Left ventricle myocardium inferior (tissue), 1 donor: Measurements from ENCODE around the gene APELA. TPM values are rescaled to one million over a fixed set of nuclear protein-coding genes. Genes with fewer than 3 reads are reported as not detected.
"Not testable (repeated sequence)": the region's sequence is repeated elsewhere in the genome, so short reads cannot be mapped to it uniquely, and the experiment has no call there.

Experiments used
- DNase-seq: peaks from one replicate; pipeline ENCODE4 v3.0.0-alpha.2; 2020
- H3K27ac ChIP-seq: fragments of 200-600 bp; replicated peaks from 2 replicates; pipeline ENCODE4 v1.8.0; 2021
- H3K27me3 ChIP-seq: fragments of 200-600 bp; 2 replicates; pipeline ENCODE4 v1.8.0; 2021; ENCODE audit warnings: low read depth
- H3K36me3 ChIP-seq: fragments of 200-600 bp; 2 replicates; pipeline ENCODE4 v1.8.0; 2021
- H3K4me1 ChIP-seq: fragments of 200-600 bp; 2 replicates; pipeline ENCODE4 v1.8.0; 2021
- H3K4me3 ChIP-seq: fragments of 200-600 bp; 2 replicates; pipeline ENCODE4 v1.8.0; 2021; ENCODE audit warnings: mild to moderate bottlenecking, moderate library complexity
- H3K9me3 ChIP-seq: fragments of 200-600 bp; replicated peaks from 2 replicates; pipeline ENCODE4 v1.8.0; 2021
- intact Hi-C: fragments of 100-400 bp; cut with micrococcal nuclease; formaldehyde crosslinking; loops from one replicate; pipeline ENCODE4 v1.11.0; 2022
- total RNA-seq: library from RNA; stranded (reverse); fragmentation: NEBNext Ultra II Directional; extraction: Animal tissue kit (Norgen Biotek cat#: 25700); gene quantifications from one replicate; pipeline ENCODE4 v1.2.1, GENCODE V29; 2021
- TF ChIP-seq, protein P1 (sequence below): fragments of 200-600 bp; IDR thresholded peaks from 2 replicates; pipeline ENCODE4 v1.8.0; 2021; ENCODE audit warnings: antibody characterized with exemption, mild to moderate bottlenecking, borderline replicate concordance
- donor health status: DM: no; HTN: yes; CAD: no; lungs with severe emphysema.

Gene APELA
- total RNA-seq, 1 donor from 2014 or later = not detected

DNA sequence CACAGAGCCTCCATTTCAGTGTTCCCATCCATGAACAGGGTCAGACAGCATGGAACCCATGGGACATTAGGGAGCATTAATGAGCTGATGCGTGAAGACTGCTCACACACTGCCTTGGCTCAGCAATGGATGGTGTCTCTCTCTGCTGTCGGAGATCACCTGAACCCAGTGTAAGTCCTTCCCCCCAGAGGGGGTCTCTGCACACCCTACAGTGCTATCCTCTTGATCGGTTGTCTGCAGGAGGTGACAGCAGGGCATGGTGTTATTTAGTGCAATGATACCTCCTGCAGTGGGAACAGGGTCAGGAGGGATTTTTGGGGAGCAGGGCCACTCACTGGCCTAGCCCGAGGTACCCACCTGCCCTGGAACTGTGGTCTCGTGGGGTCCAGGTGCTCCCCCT is 25.6 kb downstream of the APELA start:
- Histone ChIP-seq H3K27me3 (no peaks in the 10 kb centered on the region), H3K27ac (no peak overlapping the region), H3K4me3 (no peak overlapping the region), H3K9me3 (no peaks in the 10 kb centered on the region), H3K36me3 (no peaks in the 10 kb centered on the region), H3K4me1 (no peaks in the 10 kb centered on the region)
- intact Hi-C loops = no loop called here
- no peak for DNase-seq
- TF ChIP-seq, protein P1, sequence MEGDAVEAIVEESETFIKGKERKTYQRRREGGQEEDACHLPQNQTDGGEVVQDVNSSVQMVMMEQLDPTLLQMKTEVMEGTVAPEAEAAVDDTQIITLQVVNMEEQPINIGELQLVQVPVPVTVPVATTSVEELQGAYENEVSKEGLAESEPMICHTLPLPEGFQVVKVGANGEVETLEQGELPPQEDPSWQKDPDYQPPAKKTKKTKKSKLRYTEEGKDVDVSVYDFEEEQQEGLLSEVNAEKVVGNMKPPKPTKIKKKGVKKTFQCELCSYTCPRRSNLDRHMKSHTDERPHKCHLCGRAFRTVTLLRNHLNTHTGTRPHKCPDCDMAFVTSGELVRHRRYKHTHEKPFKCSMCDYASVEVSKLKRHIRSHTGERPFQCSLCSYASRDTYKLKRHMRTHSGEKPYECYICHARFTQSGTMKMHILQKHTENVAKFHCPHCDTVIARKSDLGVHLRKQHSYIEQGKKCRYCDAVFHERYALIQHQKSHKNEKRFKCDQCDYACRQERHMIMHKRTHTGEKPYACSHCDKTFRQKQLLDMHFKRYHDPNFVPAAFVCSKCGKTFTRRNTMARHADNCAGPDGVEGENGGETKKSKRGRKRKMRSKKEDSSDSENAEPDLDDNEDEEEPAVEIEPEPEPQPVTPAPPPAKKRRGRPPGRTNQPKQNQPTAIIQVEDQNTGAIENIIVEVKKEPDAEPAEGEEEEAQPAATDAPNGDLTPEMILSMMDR = no peak

DNA sequence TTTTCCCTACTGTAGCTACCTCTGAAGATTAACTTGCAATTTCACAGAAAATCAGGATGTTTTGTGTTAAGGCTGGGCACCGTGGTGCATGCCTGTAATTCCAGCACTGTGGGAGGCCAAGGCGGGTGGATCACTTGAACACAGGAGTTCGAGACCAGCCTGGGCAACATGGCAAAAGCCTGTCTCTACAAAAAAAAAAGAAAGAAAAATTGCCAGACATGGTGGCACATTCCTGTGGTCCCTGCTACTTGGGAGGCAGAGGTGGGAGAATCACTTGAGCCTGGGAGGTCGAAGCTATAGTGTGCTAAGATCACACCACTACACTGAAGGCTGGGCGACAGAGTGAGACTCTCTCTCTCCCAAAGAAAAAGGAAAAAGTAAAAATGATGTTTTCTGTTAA is 27.4 kb downstream of the APELA start:
- TF ChIP-seq, protein P1 = no peak
- no peaks in the 10 kb centered on the region for H3K27me3 ChIP-seq
- no peak overlapping the region for H3K27ac ChIP-seq
- H3K9me3 ChIP-seq = peaks cover 4% of the 10 kb centered on the region
- no peak for DNase-seq
- no peaks in the 10 kb centered on the region for H3K4me1 ChIP-seq
- intact Hi-C loops = no loop called here
- H3K4me3 ChIP-seq = no peak overlapping the region
- no peaks in the 10 kb centered on the region for H3K36me3 ChIP-seq

DNA sequence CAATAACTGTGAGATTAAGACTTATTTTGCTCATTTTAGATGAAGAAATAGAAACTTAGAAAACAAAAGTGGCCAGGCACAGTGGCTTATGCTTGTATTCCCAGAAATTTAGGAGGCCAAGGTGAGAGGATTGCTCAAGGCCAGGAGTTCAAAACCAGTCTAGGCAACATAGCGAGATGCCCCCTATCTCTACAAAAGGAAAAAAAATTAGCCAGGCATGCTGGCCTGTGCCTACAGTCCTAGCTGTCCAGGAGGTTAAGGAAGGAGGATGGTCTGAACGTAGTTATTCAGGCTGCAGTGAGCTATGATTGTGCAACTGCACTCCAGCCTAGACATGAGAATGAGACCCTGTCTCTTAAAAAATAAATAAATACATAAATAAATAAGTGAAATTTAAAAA is 28.0 kb downstream of the APELA start:
- H3K9me3 ChIP-seq = peaks cover 10% of the 10 kb centered on the region
- DNase-seq = no peak
- H3K27me3 ChIP-seq = no peaks in the 10 kb centered on the region
- H3K27ac ChIP-seq = no peak overlapping the region
- TF ChIP-seq, protein P1 = no peak
- no peak overlapping the region for H3K4me3 ChIP-seq
- no peaks in the 10 kb centered on the region for H3K4me1 ChIP-seq
- H3K36me3 ChIP-seq = no peaks in the 10 kb centered on the region
- intact Hi-C loops = no loop called here

- Histone ChIP-seq H3K4me1 (no peaks in the 10 kb centered on the region), H3K4me3 (no peak overlapping the region), H3K27me3 (no peaks in the 10 kb centered on the region), H3K27ac (no peak overlapping the region), H3K36me3 (no peaks in the 10 kb centered on the region), H3K9me3 (peaks cover 13% of the 10 kb centered on the region)
- DNase-seq = no peak
- intact Hi-C loops = no loop called here
- TF ChIP-seq, protein P1 = no peak
These were observed 29.4 kb downstream of the APELA start for GRCh38 chr4:164906368-164906767.

GRCh38 chr4:164913506-164913905 is 36.5 kb downstream of the APELA start:
- H3K27me3 ChIP-seq, H3K4me3 ChIP-seq, intact Hi-C loops, DNase-seq, H3K36me3 ChIP-seq, H3K27ac ChIP-seq, H3K4me1 ChIP-seq: not testable (repeated sequence)
- peaks cover 13% of the 10 kb centered on the region for H3K9me3 ChIP-seq

DNA sequence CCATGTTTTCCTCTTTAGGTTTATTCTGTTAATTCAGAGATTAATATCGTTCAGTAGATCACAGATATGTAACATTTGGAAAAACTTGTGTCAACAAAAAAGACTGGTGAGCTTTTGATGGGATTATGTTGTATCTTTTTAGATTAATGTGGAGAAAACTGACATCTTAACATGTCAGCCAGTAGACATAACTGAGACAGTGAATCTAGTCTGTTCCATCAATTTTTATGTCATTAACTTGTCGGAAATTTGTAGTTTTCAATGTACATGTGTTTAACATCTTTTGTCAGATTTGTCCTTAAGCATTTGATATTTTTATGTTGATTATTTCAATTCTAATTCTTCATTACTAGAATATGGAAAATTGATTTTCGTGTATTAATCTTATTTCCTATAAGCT is 42.0 kb downstream of the APELA start:
- no peak for DNase-seq
- intact Hi-C loops = no loop called here
- TF ChIP-seq, protein P1 = no peak
- Histone ChIP-seq H3K9me3 (peaks cover 7% of the 10 kb centered on the region), H3K27ac (no peak overlapping the region), H3K27me3 (no peaks in the 10 kb centered on the region), H3K4me3 (no peak overlapping the region), H3K4me1 (no peaks in the 10 kb centered on the region), H3K36me3 (no peaks in the 10 kb centered on the region)
